Nucleus accumbens (tissue), 56 donors: Measurements from ENCODE around the gene NHLRC1.
A peak's percentile ranks its signal among the peaks of the same experiment; 100 is the strongest.

Experiments
- DNase-seq, 56 donors: peaks; one replicate each; lab custom pipeline; 2025; lab: John Stamatoyannopoulos, UW

Gene NHLRC1

GRCh38 chr6:18141805-18142590, 19.5 kb upstream of the NHLRC1 start:
- DNase-seq: no peak

DNA sequence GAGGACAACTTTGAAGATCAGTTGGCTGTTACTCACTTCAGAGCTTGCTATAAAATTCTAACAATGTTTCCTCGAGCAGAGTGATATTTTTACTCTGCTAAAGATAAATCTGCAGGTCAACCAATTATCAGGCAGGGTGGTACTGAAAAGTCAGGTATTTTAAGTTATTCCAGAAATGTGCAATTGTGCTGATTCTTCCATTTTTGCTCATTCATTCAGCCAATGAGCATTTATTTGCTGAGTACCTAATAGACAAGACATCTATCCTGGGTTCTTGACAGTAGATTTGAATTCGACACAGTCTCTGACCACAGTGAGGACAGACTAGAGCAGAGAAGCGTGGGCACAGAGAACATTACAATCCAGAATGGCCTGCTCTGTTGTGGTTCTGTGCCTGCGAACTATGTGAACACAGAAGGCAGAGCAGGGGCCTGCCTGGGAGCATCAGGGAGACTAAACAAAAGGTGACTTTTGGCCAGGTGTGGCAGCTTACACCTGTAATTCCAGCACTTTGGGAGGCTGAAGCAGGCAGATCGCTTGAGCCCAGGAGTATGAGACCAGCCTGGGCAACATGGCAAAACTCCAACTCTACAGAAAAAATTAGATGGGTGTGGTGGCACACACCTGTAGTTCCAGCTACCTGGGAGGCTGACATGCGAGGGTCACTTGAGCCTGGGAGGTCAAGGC, 17.6 kb upstream of the NHLRC1 start:
- DNase-seq: no peak

GRCh38 chr6:18138906-18139305, 16.4 kb upstream of the NHLRC1 start:
- DNase-seq: no peak

- no peak for DNase-seq
Measured at GRCh38 chr6:18136260-18136659, 13.8 kb upstream of the NHLRC1 start.

- DNase-seq: no peak
Measured at GRCh38 chr6:18135171-18135570, 12.7 kb upstream of the NHLRC1 start.

DNA sequence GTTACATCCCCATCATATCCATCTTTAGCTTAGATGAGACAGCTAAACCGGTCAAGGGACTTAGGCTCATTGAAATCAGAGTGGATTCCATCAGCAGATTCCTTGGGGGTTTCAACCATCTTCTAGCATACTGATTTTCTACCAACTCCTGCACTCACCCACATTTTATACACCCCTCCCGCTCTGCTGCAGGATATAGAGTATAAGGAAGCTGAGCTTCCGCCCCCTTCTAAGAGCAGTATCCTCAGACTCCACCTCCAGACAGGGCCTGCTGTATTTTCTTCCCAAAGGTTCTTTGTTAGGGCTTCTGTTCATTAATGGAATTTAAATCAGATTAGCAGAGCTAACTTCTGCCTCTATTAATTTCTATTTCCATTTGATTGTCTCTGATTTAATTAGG, 9.9 kb upstream of the NHLRC1 start:
- DNase-seq: no peak

- no peak for DNase-seq
Measured at GRCh38 chr6:18126121-18126520, 3.6 kb upstream of the NHLRC1 start.

- DNase-seq: no peak
Measured at GRCh38 chr6:18121580-18122127, 823 bp downstream of the NHLRC1 start.

DNA sequence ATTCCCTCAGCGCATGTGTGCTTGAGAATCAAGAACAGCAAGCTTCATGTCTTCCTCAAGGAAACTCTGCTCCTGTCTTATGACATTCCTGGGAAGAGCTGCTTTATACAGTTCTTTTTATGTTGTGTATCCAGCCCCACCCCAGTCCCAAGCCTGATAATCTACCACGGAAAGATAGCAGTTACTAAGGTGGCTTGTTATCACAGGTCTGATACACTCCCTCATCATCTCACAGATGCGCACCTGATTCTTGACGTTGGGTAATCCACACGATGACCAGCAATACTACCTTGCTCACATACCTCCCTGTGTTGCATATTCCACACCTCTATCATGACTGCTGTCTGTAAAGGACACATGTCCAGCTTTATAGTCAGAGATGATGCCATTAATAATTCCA, 3.2 kb downstream of the NHLRC1 start:
- DNase-seq: no peak

DNA sequence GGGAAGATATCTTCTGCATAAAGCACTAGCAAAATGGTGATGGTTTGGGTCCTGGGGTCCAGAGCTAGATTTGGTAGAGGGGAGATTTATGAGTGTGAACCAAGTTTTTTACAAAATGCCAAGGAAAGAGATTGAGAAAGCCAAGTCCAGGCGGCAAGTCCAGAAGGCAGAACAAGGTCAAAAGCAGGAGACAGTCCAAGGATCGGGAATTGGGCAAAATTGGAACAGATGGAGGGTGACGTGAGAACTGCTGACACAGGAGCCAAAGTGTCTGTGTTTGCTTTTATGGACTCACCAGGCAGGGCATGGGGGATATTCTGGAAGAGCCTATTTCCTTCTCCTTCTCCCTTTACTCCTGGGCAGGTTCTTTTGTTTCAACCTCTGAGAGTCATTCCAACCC, 4.1 kb downstream of the NHLRC1 start:
- no peak for DNase-seq

DNA sequence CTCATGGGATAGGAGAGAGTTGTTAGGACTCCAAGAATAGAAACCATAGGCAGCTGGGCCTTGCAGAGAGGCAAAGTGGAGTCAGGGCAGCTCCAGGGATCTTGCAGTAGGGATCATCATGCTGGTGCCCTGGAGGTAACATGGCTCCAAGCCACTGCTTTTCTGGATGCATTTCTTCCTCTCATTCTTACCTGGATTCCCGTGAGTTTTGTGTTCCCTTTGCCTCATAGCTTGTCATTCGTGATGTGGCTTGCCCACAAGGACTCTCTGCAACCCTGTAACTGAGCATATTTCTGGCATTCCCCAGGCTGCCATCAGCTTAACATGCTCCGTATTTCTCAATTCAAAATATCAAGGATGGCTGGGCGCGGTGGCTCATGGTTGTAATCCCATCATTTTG, 5.3 kb downstream of the NHLRC1 start:
- no peak for DNase-seq

- no peak for DNase-seq
Measured at GRCh38 chr6:18115356-18115755, 7.1 kb downstream of the NHLRC1 start.

DNA sequence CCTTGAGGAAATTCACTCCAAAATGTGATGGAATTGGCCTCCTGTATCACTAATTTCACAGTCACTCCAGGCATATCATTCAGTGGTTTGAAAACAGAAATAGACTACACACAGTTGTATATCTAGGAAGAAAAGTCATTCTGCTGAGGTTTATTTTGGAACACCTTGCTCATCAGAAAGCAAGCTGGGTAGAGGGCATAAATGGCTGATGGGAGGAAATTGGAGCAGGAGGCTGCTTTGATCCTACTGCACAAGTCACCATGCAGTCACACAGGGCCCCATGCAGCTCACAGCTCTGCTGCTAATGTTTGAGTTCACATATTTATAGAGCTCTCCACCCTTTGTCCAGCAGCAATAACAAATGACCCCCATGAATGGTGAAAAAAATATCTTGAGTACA, 12.3 kb downstream of the NHLRC1 start:
- no peak for DNase-seq

DNA sequence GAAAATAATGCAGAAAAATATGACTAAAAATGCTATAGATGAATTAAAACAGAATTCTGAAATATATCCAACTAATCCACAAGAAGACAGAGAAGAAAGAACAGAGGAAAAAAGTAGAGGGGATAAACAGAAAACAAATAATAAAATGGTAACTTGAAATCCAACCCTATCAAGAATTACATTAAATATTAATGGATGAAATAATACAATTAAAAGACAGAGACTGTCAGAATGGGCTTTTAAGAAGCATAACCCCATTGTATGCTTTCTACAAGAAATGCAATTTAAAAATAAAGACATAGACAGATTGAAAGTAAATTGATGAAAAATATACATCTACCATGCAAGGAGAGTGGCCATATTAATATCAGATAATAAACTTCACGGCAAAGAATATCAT, 15.4 kb downstream of the NHLRC1 start:
- DNase-seq: no peak

- DNase-seq: no peak
Measured at GRCh38 chr6:18102783-18103509, 19.5 kb downstream of the NHLRC1 start.

GRCh38 chr6:18101873-18102272, 20.6 kb downstream of the NHLRC1 start:
- DNase-seq: no peak

GRCh38 chr6:18101271-18101670, 21.2 kb downstream of the NHLRC1 start:
- no peak for DNase-seq

DNA sequence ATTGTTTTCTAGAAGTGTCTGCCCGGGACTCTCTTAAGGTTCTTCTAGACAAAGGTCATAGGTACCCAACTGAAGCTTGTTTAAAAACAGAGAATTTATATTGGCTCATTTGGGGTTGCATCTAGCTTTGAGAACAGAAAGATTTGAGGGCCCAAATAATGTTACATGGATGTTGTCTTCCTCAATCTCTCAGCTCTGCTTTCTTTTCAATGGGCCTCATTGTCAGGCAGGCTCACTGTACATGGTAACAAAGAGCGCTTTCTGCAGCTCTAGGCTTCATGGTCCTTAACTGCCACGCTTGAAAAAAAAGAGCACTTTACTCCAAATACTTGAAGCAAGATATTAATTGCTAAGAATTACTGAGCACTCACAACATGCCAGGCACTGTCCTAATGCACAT, 22.2 kb downstream of the NHLRC1 start:
- DNase-seq: peak in 41 of 56 donors; percentile 0 to 73 (median 32)

GRCh38 chr6:18099511-18099910, 23.0 kb downstream of the NHLRC1 start:
- no peak for DNase-seq

DNA sequence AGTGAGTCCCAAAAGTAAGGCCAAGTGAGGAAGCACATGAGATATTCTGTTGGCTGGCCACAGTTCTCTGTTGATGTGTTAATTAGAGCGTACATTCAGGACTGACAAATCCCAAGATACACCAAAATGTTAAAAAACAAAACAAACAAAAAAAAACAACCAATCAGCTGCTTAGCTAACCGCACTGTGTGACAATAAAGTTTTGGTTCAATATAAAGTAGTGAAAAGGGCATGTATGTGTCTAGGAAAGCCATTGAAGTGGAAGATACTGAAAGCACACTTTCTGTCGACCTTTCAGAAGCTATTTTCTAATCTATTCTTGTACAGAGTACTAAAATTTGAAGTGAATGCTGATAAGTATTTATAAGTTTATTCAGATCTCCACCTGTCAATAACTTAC, 26.1 kb downstream of the NHLRC1 start:
- no peak for DNase-seq

DNA sequence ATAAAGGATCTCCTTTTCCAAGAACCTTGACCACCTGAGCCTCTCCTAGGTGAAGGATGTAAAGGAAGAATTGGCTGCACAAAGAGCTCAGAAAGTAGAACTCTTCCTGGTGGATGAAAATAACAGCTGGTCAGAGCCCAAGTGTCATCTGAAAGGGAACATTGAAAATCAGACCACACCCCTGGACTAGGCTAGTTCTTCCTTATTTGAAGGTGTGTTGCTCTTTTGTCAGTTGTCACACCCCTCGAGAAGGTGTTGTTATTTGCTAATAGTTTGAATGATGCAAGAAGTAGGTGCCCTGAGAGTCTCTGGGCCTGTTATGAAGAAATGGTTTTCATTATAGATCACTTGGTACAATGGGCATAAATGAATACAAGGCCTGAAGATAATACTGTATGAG, 31.1 kb downstream of the NHLRC1 start:
- no peak for DNase-seq
